HUES48 (cell line): ENCODE measurements around the gene LRP5.
A peak's percentile ranks its signal among the peaks of the same experiment; 100 is the strongest.
"Not testable (repeated sequence)": the region's sequence is repeated elsewhere in the genome, so short reads cannot be mapped to it uniquely, and the experiment has no call there.

Source experiments
- H3K27ac ChIP-seq: one replicate; pipeline ENCODE4 v1.7.0; 2013; ENCODE audit warnings: low read depth, low read length, inconsistent platforms
- H3K27me3 ChIP-seq: 2 replicates; pipeline ENCODE4 v1.6.1; 2013; ENCODE audit warnings: mild to moderate bottlenecking, low read length; ENCODE audit not compliant: control insufficient read depth, insufficient read depth
- H3K36me3 ChIP-seq: 2 replicates; pipeline ENCODE4 v1.6.1; 2013; ENCODE audit warnings: low read length; ENCODE audit not compliant: control insufficient read depth, insufficient read depth
- H3K4me1 ChIP-seq: 2 replicates; pipeline ENCODE4 v1.6.1; 2013; ENCODE audit warnings: mild to moderate bottlenecking, low read length; ENCODE audit not compliant: control insufficient read depth, insufficient read depth
- H3K4me3 ChIP-seq: 2 replicates; pipeline ENCODE4 v1.5.1; 2013; ENCODE audit warnings: mild to moderate bottlenecking, low read depth, low read length
- H3K9ac ChIP-seq: 2 replicates; pipeline ENCODE4 v1.6.1; 2013; ENCODE audit warnings: mild to moderate bottlenecking, low read depth, low read length, moderate library complexity
- H3K9me3 ChIP-seq: 2 replicates; pipeline ENCODE4 v1.6.1; 2013; ENCODE audit warnings: low read length; ENCODE audit not compliant: control insufficient read depth, insufficient read depth

The LRP5 gene

DNA sequence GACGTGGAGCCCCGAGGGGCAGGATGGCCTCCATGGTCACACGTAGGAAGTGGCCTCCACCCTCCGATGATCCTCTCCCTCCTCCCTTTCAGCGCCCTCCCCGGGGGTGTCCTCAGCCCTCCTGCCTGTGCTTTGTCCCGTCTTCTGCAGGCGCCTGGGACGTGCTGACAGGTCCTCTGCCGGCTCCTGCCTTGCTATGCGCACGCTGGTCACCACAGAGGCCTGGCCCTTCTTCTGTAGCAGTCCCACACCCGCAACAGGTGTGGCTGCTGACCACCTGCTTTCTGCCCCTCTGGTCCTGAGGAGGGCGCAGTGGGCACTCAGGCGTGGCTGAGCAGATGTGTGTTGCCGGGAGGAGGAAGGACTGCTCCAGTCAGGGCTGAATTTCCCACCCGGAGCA lies 120.5 kb downstream of the LRP5 start:
- Histone ChIP-seq H3K4me3 (no peak overlapping the region), H3K9me3 (peaks cover 8% of the 10 kb centered on the region), H3K9ac (no peak overlapping the region), H3K27me3 (no peaks in the 10 kb centered on the region), H3K36me3 (peaks cover 38% of the 10 kb centered on the region), H3K27ac (no peak overlapping the region), H3K4me1 (no peaks in the 10 kb centered on the region)

DNA sequence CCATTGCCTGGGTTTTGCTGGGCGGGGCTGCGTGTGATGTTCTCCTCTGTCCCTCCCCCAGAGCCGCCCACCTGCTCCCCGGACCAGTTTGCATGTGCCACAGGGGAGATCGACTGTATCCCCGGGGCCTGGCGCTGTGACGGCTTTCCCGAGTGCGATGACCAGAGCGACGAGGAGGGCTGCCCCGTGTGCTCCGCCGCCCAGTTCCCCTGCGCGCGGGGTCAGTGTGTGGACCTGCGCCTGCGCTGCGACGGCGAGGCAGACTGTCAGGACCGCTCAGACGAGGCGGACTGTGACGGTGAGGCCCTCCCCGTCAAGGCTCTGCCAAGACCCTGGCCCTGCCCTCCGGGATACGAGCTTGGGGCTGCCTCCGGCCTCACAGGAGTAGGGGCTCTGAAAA lies 121.2 kb downstream of the LRP5 start:
- Histone ChIP-seq H3K4me1 (no peaks in the 10 kb centered on the region), H3K9me3 (peaks cover 8% of the 10 kb centered on the region), H3K27me3 (no peaks in the 10 kb centered on the region), H3K27ac (no peak overlapping the region), H3K4me3 (no peak overlapping the region), H3K9ac (no peak overlapping the region), H3K36me3 (peaks cover 37% of the 10 kb centered on the region)

DNA sequence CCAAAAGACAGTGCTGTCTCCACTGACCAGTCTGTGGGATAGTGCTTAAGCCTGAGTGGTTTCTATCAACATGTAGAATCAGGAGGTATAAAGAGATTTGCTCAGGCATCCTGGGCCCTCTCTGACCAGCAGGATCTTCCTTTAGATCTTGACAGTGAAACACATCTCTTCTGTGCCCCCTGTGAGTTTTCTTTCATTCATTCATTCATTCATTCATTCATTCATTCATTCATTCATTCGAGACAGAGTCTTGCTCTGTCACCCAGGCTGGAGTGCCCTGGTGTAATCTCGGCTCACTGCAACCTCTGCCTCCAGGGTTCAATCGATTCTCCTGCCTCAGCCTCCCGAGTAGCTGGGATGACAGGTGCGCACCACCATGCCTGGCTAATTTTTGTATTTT lies 121.8 kb downstream of the LRP5 start:
- not testable (repeated sequence) for H3K4me3 ChIP-seq, H3K27me3 ChIP-seq, H3K9me3 ChIP-seq, H3K4me1 ChIP-seq, H3K27ac ChIP-seq, H3K9ac ChIP-seq
- H3K36me3 ChIP-seq, result peaks cover 36% of the 10 kb centered on the region

DNA sequence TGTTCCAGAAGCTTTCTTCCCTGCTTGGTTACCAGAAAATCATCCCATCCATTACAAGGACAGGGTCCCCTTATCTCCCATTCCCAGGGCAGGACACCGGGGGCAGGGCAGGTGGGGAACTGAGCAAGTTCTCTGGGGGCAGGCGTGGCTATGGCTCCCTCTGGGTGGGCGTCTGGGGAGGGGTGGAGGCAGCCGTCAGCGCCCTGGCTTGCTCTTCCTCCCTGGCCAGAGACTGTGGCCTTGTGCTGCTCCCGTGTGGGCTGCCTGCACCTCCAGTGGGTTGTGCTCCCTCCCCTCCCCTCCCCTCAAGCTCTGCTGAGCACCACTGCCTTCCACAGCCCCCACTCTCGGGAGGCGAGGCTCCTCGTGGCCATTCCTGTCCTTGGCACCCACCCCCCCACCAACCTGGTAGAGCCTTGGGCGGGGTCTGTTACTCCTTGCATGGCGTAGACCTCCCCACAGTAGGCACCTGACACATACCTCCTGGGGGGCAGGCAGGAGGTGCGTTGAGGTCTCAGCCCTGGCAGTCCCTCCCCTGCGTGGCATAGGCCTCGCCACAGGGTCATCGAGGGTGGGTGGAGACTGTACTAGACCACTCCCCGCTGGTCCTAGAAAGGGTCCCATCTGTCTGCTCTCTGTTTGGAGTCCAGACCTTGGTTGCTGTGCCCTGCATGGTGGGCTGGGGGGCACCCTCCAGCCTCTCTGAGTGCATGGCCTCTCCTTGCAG lies 123.9 kb downstream of the LRP5 start:
- Histone ChIP-seq H3K9ac (no peak overlapping the region), H3K36me3 (peaks cover 23% of the 10 kb centered on the region), H3K9me3 (no peaks in the 10 kb centered on the region), H3K27me3 (no peaks in the 10 kb centered on the region), H3K4me1 (peaks cover 8% of the 10 kb centered on the region; the same call in 1 of the 2 replicates), H3K4me3 (no peak overlapping the region), H3K27ac (no peak overlapping the region)

DNA sequence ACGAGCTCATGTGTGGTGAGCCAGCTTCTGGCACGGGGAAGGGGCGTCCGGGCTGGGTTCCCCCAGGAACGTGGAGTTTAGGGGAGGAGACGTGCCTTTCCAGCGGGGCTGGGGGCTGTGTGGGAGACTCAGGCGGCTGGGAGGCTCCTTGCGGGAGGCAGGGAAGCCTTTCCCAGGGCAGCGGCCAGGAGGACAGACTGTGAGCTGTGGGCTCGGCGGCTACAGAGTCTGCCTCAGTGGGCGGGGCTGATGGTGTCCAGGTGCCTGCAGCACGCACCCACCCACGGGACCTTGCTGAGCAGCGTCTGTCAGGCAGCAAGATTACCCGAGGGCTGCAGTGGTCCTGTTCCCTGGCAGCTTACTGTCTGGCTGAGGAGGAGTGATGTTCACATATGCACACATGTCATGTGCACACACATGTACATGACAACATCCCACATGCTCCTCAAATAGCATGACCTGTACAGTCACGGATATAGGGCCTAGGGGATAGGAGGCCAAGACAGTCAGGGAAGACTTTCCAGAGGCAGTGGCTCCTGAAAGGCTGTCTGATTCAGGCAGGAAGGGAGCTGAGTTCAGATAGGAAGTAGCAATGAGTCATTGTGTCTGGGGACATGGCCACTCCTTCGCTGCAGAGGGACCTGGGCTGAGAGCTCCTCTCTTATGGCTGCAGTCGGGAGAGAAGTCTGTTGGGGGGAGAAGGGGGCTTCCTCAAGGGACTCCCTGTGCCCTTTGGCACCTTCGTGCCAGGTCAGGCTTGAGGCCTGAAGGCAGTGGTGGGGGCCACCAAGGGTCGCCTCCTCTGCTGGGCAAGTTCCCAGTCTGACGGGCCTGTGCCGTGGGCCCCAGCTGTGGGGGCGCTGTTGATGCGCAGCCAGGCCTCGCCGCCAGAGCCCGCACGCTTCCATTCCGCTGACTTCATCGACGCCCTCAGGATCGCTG lies 124.9 kb downstream of the LRP5 start:
- Histone ChIP-seq H3K27me3 (no peaks in the 10 kb centered on the region), H3K4me1 (peaks cover 17% of the 10 kb centered on the region), H3K4me3 (no peak overlapping the region), H3K9me3 (no peaks in the 10 kb centered on the region), H3K9ac (no peak overlapping the region), H3K36me3 (peaks cover 23% of the 10 kb centered on the region), H3K27ac (no peak overlapping the region)

DNA sequence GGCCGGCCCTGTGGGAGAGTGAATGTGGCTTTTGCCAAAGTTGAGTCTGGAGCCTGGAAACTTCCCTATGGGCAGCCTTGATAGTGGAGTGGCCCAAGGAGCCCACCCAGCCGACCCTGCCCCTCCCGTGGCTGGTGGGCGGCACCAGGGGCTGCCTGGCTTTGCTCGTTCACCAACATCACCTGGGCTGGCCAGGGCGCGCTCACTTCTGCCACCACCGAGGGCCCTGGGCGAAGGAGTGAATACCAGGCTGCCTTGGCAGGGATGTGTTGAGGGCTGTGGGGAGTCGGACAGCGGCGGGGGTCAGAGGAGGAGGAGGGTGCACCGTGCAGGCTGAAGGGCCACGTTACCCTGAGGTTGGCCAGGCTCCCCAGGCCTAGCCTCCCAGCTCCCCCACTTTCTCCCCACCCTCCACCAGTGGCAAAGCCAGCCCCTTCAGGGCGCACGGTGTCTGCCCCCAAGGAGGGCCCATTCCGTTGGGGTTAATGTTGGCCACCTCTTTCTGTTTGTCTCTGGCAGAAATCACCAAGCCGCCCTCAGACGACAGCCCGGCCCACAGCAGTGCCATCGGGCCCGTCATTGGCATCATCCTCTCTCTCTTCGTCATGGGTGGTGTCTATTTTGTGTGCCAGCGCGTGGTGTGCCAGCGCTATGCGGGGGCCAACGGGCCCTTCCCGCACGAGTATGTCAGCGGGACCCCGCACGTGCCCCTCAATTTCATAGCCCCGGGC lies 125.7 kb downstream of the LRP5 start:
- peaks cover 23% of the 10 kb centered on the region for H3K4me1 ChIP-seq
- H3K27me3 ChIP-seq, result no peaks in the 10 kb centered on the region
- H3K4me3 ChIP-seq, result no peak overlapping the region
- H3K27ac ChIP-seq, result no peak overlapping the region
- H3K9me3 ChIP-seq, result no peaks in the 10 kb centered on the region
- H3K36me3 ChIP-seq, result peaks cover 26% of the 10 kb centered on the region
- H3K9ac ChIP-seq, result no peak overlapping the region

DNA sequence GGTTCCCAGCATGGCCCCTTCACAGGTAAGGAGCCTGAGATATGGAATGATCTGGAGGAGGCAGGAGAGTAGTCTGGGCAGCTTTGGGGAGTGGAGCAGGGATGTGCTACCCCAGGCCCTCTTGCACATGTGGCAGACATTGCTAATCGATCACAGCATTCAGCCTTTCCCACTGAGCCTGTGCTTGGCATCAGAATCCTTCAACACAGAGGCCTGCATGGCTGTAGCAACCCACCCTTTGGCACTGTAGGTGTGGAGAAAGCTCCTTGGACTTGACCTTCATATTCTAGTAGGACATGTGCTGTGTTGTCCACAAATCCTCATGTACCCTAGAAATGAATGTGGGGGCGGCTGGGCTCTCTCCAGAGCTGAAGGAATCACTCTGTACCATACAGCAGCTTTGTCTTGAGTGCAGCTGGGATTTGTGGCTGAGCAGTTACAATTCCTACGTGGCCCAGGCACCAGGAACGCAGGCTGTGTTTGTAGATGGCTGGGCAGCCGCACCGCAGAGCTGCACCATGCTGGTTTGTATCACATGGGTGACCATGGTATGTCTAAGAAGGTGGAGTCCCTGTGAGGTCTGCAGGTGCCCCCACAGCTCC lies 126.4 kb downstream of the LRP5 start:
- Histone ChIP-seq H3K36me3 (peaks cover 21% of the 10 kb centered on the region), H3K4me3 (no peak overlapping the region), H3K27me3 (no peaks in the 10 kb centered on the region), H3K4me1 (peaks cover 23% of the 10 kb centered on the region), H3K9me3 (no peaks in the 10 kb centered on the region), H3K27ac (no peak overlapping the region), H3K9ac (no peak overlapping the region)

DNA sequence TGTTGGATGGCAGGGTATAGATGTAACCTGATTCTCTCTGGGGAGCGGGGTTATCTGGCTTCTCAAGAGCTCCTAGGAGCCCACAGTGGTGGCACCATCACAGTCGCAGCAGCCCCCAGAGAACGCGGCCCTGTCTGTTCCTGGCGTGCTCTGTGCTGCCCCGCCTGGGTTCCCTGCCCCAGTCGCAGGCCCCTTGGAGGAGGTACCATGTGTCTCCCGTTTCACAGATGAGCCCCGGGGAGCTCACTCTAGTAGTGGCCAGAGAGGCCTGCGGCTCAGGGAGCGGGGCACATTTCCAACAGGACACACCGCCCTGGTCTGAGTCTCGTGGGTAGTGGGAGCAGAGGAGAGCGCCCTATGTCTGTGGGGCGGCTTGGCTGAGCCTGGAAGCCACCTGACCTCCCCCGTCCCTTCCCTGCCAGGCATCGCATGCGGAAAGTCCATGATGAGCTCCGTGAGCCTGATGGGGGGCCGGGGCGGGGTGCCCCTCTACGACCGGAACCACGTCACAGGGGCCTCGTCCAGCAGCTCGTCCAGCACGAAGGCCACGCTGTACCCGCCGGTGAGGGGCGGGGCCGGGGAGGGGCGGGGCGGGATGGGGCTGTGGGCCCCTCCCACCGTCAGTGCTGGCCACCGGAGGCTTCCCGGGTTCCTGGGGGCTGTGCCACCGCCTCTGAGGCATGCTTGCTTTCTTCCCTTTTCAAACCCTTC lies 127.1 kb downstream of the LRP5 start:
- Histone ChIP-seq H3K9me3 (no peaks in the 10 kb centered on the region), H3K27ac (no peak overlapping the region), H3K27me3 (no peaks in the 10 kb centered on the region), H3K9ac (no peak overlapping the region), H3K36me3 (peaks cover 16% of the 10 kb centered on the region), H3K4me3 (no peak overlapping the region), H3K4me1 (peaks cover 23% of the 10 kb centered on the region)

DNA sequence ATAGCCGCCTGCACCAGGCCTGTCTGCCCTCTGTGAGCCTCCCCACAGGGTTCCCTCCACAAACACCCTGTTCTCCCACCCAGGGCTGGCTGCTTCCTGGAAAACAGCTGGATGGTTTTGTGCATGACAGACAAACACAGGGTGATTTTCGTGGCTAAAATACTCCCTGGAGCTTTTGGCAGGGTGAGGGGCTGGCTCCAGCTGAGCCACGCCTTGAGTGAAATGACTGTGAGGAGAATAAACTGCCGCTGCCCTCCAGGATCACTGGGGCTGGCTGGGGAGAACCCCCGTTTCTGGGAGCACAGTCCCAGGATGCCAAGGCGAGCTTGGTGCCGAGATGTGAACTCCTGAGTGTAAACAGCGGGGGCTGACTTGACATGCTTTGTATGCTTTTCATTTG lies 127.8 kb downstream of the LRP5 start:
- no peak overlapping the region for H3K4me3 ChIP-seq
- no peaks in the 10 kb centered on the region for H3K9me3 ChIP-seq
- peaks cover 23% of the 10 kb centered on the region for H3K4me1 ChIP-seq
- no peak overlapping the region for H3K9ac ChIP-seq
- H3K27ac ChIP-seq, result peak overlapping the region; percentile 47
- H3K36me3 ChIP-seq, result peaks cover 12% of the 10 kb centered on the region
- no peaks in the 10 kb centered on the region for H3K27me3 ChIP-seq

DNA sequence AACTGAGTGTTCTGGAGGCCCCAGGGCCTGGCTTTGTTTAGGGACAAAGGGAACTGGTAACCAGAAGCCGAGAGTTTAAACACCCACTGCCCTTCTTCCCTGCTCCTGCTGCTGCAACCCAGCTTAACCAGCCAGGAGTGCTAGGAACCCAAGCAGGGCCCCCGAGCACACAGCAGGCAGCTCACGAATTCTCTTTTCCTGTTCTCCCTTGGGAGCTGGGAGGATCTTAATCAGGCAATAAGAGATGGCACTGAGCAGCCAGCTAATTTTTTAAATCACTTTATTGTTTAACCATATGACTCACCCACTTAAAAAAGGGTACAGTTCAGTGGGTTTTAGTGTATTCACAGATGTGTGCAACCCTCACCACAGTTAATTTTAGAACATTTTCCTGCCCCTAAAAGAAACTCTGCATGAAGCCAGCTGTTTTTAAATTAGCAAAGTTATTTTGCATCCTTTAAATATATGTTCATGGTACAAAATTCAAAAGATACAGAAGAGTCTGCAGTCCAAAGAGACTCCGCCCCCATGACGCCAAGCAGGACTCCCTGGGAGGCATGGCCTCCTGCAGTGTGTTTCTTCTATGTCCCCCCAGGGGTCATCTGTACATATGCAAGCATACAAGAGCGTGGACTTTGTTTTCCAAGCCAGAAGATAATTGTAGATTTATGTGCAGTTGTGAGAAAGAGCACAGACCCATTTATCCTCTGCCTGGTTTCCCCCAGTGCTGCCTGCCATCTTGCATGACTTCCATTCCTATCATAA lies 129.3 kb downstream of the LRP5 start:
- Histone ChIP-seq H3K27ac (peak overlapping the region; percentile 75), H3K4me3 (no peak overlapping the region), H3K9me3 (no peaks in the 10 kb centered on the region), H3K36me3 (peaks cover 10% of the 10 kb centered on the region), H3K4me1 (peaks cover 23% of the 10 kb centered on the region), H3K9ac (no peak overlapping the region), H3K27me3 (no peaks in the 10 kb centered on the region)
